HG02885 (cell line): ENCODE results near the gene TENM4.

Experiments
- ATAC-seq: cut with Tn5 transposase; IDR thresholded peaks from one replicate; pipeline ENCODE4 v1.9.1; 2021; ENCODE audit warnings: mild to moderate bottlenecking; ENCODE audit not compliant: unreplicated experiment, poor library complexity

TENM4 gene

GRCh38 chr11:78762105-78762504 is 678.7 kb downstream of the TENM4 start:
- ATAC-seq: no peak

- ATAC-seq: no peak
Observed at GRCh38 chr11:78759071-78759470, 681.8 kb downstream of the TENM4 start.

GRCh38 chr11:78753297-78753696 is 687.5 kb downstream of the TENM4 start:
- no peak for ATAC-seq

GRCh38 chr11:78752494-78752893 is 688.3 kb downstream of the TENM4 start:
- ATAC-seq: no peak

GRCh38 chr11:78748918-78749690 is 691.7 kb downstream of the TENM4 start:
- no peak for ATAC-seq

- no peak for ATAC-seq
Observed at GRCh38 chr11:78744949-78745348, 695.9 kb downstream of the TENM4 start.

GRCh38 chr11:78744202-78744601 is 696.6 kb downstream of the TENM4 start:
- ATAC-seq: no peak

GRCh38 chr11:78742430-78742829 is 698.4 kb downstream of the TENM4 start:
- ATAC-seq: no peak

- no peak for ATAC-seq
Observed at GRCh38 chr11:78741741-78742140, 699.1 kb downstream of the TENM4 start.

- ATAC-seq: no peak
Observed at GRCh38 chr11:78740199-78741071, 700.4 kb downstream of the TENM4 start.

GRCh38 chr11:78737891-78738290 is 702.9 kb downstream of the TENM4 start:
- no peak for ATAC-seq

GRCh38 chr11:78737301-78737700 is 703.5 kb downstream of the TENM4 start:
- no peak for ATAC-seq

GRCh38 chr11:78735711-78736110 is 705.1 kb downstream of the TENM4 start:
- ATAC-seq: no peak

- no peak for ATAC-seq
Observed at GRCh38 chr11:78733031-78733430, 707.8 kb downstream of the TENM4 start.

- no peak for ATAC-seq
Observed at GRCh38 chr11:78732246-78732645, 708.6 kb downstream of the TENM4 start.

GRCh38 chr11:78731027-78731426 is 709.8 kb downstream of the TENM4 start:
- ATAC-seq: no peak

GRCh38 chr11:78730267-78730824 is 710.5 kb downstream of the TENM4 start:
- no peak for ATAC-seq

- no peak for ATAC-seq
Observed at GRCh38 chr11:78727816-78728215, 713.0 kb downstream of the TENM4 start.

- ATAC-seq: no peak
Observed at GRCh38 chr11:78725200-78725599, 715.6 kb downstream of the TENM4 start.

GRCh38 chr11:78722786-78723185 is 718.0 kb downstream of the TENM4 start:
- ATAC-seq: no peak
